Measurements from ENCODE around the gene PPFIBP2.

PPFIBP2 gene

GRCh38 chr11:7513234-7514098, at the start of gene PPFIBP2:
Gene PPFIBP2 (plus strand): TSS chr11:7513999. CDS start chr11:7549476, 35,477 bp downstream.
- peak within 1 kb of the TSS; percentile 61 to 77 for H3K9ac ChIP-seq (ENCODE audit: low read depth in 1 of 2, low read length in 2 of 2)
- H3K4me1 ChIP-seq (ENCODE audit: control insufficient read depth in 1 of 2, insufficient read depth in 2 of 2, low read length in 2 of 2) = peaks cover 39 to 40% of the 10 kb centered on the region in 2 donors
- peaks cover 0 to 2% of the 10 kb centered on the region in 2 donors for H3K36me3 ChIP-seq (ENCODE audit: control insufficient read depth in 1 of 2, insufficient read depth in 2 of 2, low read length in 2 of 2)
- H3K27ac ChIP-seq (ENCODE audit: low read depth, low read length) = peak within 1 kb of the TSS; percentile 82
- H3K4me3 ChIP-seq (ENCODE audit: low read depth in 1 of 2, low read length in 2 of 2) = peak within 1 kb of the TSS; percentile 85 to 96
- no peaks in the 10 kb centered on the region for H3K27me3 ChIP-seq (ENCODE audit: control insufficient read depth in 1 of 2, insufficient read depth in 2 of 2, low read length in 2 of 2)
- H3K9me3 ChIP-seq (ENCODE audit: control insufficient read depth in 1 of 2, low read length in 2 of 2) = no peaks in the 10 kb centered on the region

- H3K36me3 ChIP-seq (ENCODE audit: control insufficient read depth in 1 of 2, insufficient read depth in 2 of 2, low read length in 2 of 2) = no peaks in the 10 kb centered on the region
- H3K27me3 ChIP-seq (ENCODE audit: control insufficient read depth in 1 of 2, insufficient read depth in 2 of 2, low read length in 2 of 2) = no peaks in the 10 kb centered on the region
- H3K4me1 ChIP-seq (ENCODE audit: control insufficient read depth in 1 of 2, insufficient read depth in 2 of 2, low read length in 2 of 2) = no peaks in the 10 kb centered on the region
- H3K4me3 ChIP-seq (ENCODE audit: low read depth in 1 of 2, low read length in 2 of 2) = no peak overlapping the region
- H3K9me3 ChIP-seq (ENCODE audit: control insufficient read depth in 1 of 2, low read length in 2 of 2) = no peaks in the 10 kb centered on the region
- no peak overlapping the region for H3K27ac ChIP-seq (ENCODE audit: low read depth, low read length)
- no peak overlapping the region for H3K9ac ChIP-seq (ENCODE audit: low read depth in 1 of 2, low read length in 2 of 2)
These were observed 46.1 kb upstream of the PPFIBP2 start for GRCh38 chr11:7467652-7468051.

GRCh38 chr11:7469351-7469865, 44.4 kb upstream of the PPFIBP2 start:
- no peak overlapping the region for H3K9ac ChIP-seq (ENCODE audit: low read depth in 1 of 2, low read length in 2 of 2)
- H3K4me1 ChIP-seq (ENCODE audit: control insufficient read depth in 1 of 2, insufficient read depth in 2 of 2, low read length in 2 of 2) = no peaks in the 10 kb centered on the region
- no peaks in the 10 kb centered on the region for H3K36me3 ChIP-seq (ENCODE audit: control insufficient read depth in 1 of 2, insufficient read depth in 2 of 2, low read length in 2 of 2)
- no peak overlapping the region for H3K4me3 ChIP-seq (ENCODE audit: low read depth in 1 of 2, low read length in 2 of 2)
- no peaks in the 10 kb centered on the region for H3K9me3 ChIP-seq (ENCODE audit: control insufficient read depth in 1 of 2, low read length in 2 of 2)
- no peaks in the 10 kb centered on the region for H3K27me3 ChIP-seq (ENCODE audit: control insufficient read depth in 1 of 2, insufficient read depth in 2 of 2, low read length in 2 of 2)
- H3K27ac ChIP-seq (ENCODE audit: low read depth, low read length) = no peak overlapping the region

DNA sequence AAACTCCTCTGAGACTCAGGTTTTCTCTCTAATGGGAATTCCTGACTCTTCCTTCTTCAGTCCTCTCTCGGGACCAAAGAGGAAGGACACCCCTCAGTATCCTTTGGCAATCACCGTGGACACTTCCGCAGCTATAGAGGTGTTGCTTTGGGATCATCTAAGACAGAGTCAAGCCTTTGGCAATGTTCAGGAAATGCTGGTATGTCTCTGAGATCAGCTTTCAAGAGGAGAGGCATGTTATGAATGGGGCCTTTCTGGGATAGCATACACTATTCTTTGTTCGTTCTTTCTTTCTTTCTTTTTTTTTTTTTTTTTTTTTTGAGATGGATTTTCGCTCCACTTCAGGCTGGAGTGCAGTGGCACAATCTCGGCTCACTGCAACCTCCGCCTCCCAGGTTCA, 42.7 kb upstream of the PPFIBP2 start:
- Histone ChIP-seq H3K27ac (ENCODE audit: low read depth, low read length) (no peak overlapping the region), H3K4me3 (ENCODE audit: low read depth in 1 of 2, low read length in 2 of 2) (no peak overlapping the region), H3K9me3 (ENCODE audit: control insufficient read depth in 1 of 2, low read length in 2 of 2) (no peaks in the 10 kb centered on the region), H3K27me3 (ENCODE audit: control insufficient read depth in 1 of 2, insufficient read depth in 2 of 2, low read length in 2 of 2) (no peaks in the 10 kb centered on the region), H3K9ac (ENCODE audit: low read depth in 1 of 2, low read length in 2 of 2) (no peak overlapping the region), H3K36me3 (ENCODE audit: control insufficient read depth in 1 of 2, insufficient read depth in 2 of 2, low read length in 2 of 2) (no peaks in the 10 kb centered on the region), H3K4me1 (ENCODE audit: control insufficient read depth in 1 of 2, insufficient read depth in 2 of 2, low read length in 2 of 2) (no peaks in the 10 kb centered on the region)

DNA sequence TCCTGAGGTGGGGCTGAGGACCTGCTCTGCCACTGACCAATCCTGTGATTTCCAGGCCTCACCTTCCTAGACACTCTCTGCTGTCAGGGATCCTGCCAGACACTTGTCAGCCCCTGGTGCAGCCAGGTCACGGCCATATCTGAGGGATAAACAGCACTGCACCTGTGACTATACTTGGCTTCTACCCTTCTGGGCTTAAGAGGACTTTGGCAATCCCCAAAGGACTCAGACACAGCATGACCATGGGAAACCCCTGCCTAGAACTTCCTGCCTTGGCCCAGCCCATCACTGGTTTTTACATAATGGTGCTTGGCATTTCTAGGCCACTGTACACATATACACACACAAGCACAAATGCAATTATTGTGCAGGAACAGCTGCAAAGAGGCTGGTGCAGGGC, 40.1 kb upstream of the PPFIBP2 start:
- Histone ChIP-seq H3K27ac (ENCODE audit: low read depth, low read length) (no peak overlapping the region), H3K4me1 (ENCODE audit: control insufficient read depth in 1 of 2, insufficient read depth in 2 of 2, low read length in 2 of 2) (no peaks in the 10 kb centered on the region), H3K9ac (ENCODE audit: low read depth in 1 of 2, low read length in 2 of 2) (no peak overlapping the region), H3K9me3 (ENCODE audit: control insufficient read depth in 1 of 2, low read length in 2 of 2) (no peaks in the 10 kb centered on the region), H3K27me3 (ENCODE audit: control insufficient read depth in 1 of 2, insufficient read depth in 2 of 2, low read length in 2 of 2) (no peaks in the 10 kb centered on the region), H3K4me3 (ENCODE audit: low read depth in 1 of 2, low read length in 2 of 2) (no peak overlapping the region), H3K36me3 (ENCODE audit: control insufficient read depth in 1 of 2, insufficient read depth in 2 of 2, low read length in 2 of 2) (no peaks in the 10 kb centered on the region)

- H3K4me3 ChIP-seq (ENCODE audit: low read depth in 1 of 2, low read length in 2 of 2) = no peak overlapping the region
- H3K9ac ChIP-seq (ENCODE audit: low read depth in 1 of 2, low read length in 2 of 2) = no peak overlapping the region
- H3K9me3 ChIP-seq (ENCODE audit: control insufficient read depth in 1 of 2, low read length in 2 of 2) = no peaks in the 10 kb centered on the region
- H3K27ac ChIP-seq (ENCODE audit: low read depth, low read length) = no peak overlapping the region
- H3K36me3 ChIP-seq (ENCODE audit: control insufficient read depth in 1 of 2, insufficient read depth in 2 of 2, low read length in 2 of 2) = no peaks in the 10 kb centered on the region
- no peaks in the 10 kb centered on the region for H3K4me1 ChIP-seq (ENCODE audit: control insufficient read depth in 1 of 2, insufficient read depth in 2 of 2, low read length in 2 of 2)
- H3K27me3 ChIP-seq (ENCODE audit: control insufficient read depth in 1 of 2, insufficient read depth in 2 of 2, low read length in 2 of 2) = no peaks in the 10 kb centered on the region
These were observed 33.7 kb upstream of the PPFIBP2 start for GRCh38 chr11:7480113-7480512.

DNA sequence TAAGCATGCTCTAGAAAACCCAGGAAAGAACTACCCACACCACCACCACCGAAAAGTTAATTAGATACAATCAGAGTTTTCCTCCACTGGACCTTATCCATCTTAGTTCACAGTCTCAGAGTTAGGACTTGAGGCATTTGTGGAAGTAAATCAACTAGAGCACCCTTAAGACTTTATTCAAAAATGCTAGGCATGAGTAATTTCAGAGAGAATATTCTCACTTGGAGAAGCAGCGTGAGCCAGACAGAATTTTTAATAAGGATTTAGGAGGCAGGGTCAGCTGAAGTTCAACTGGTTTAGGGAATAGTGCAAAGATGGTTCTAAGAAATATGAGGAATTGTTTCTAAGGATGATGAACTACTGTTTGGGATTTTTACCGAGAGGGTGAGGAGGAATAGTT, 29.7 kb upstream of the PPFIBP2 start:
- Histone ChIP-seq H3K4me3 (ENCODE audit: low read depth in 1 of 2, low read length in 2 of 2) (no peak overlapping the region), H3K9me3 (ENCODE audit: control insufficient read depth in 1 of 2, low read length in 2 of 2) (no peaks in the 10 kb centered on the region), H3K36me3 (ENCODE audit: control insufficient read depth in 1 of 2, insufficient read depth in 2 of 2, low read length in 2 of 2) (no peaks in the 10 kb centered on the region), H3K27ac (ENCODE audit: low read depth, low read length) (no peak overlapping the region), H3K9ac (ENCODE audit: low read depth in 1 of 2, low read length in 2 of 2) (no peak overlapping the region), H3K4me1 (ENCODE audit: control insufficient read depth in 1 of 2, insufficient read depth in 2 of 2, low read length in 2 of 2) (no peaks in the 10 kb centered on the region), H3K27me3 (ENCODE audit: control insufficient read depth in 1 of 2, insufficient read depth in 2 of 2, low read length in 2 of 2) (no peaks in the 10 kb centered on the region)

GRCh38 chr11:7484645-7485044, 29.2 kb upstream of the PPFIBP2 start:
- no peaks in the 10 kb centered on the region for H3K4me1 ChIP-seq (ENCODE audit: control insufficient read depth in 1 of 2, insufficient read depth in 2 of 2, low read length in 2 of 2)
- H3K9ac ChIP-seq (ENCODE audit: low read depth in 1 of 2, low read length in 2 of 2) = no peak overlapping the region
- H3K9me3 ChIP-seq (ENCODE audit: control insufficient read depth in 1 of 2, low read length in 2 of 2) = no peaks in the 10 kb centered on the region
- H3K36me3 ChIP-seq (ENCODE audit: control insufficient read depth in 1 of 2, insufficient read depth in 2 of 2, low read length in 2 of 2) = no peaks in the 10 kb centered on the region
- H3K27me3 ChIP-seq (ENCODE audit: control insufficient read depth in 1 of 2, insufficient read depth in 2 of 2, low read length in 2 of 2) = no peaks in the 10 kb centered on the region
- H3K27ac ChIP-seq (ENCODE audit: low read depth, low read length) = no peak overlapping the region
- H3K4me3 ChIP-seq (ENCODE audit: low read depth in 1 of 2, low read length in 2 of 2) = no peak overlapping the region

DNA sequence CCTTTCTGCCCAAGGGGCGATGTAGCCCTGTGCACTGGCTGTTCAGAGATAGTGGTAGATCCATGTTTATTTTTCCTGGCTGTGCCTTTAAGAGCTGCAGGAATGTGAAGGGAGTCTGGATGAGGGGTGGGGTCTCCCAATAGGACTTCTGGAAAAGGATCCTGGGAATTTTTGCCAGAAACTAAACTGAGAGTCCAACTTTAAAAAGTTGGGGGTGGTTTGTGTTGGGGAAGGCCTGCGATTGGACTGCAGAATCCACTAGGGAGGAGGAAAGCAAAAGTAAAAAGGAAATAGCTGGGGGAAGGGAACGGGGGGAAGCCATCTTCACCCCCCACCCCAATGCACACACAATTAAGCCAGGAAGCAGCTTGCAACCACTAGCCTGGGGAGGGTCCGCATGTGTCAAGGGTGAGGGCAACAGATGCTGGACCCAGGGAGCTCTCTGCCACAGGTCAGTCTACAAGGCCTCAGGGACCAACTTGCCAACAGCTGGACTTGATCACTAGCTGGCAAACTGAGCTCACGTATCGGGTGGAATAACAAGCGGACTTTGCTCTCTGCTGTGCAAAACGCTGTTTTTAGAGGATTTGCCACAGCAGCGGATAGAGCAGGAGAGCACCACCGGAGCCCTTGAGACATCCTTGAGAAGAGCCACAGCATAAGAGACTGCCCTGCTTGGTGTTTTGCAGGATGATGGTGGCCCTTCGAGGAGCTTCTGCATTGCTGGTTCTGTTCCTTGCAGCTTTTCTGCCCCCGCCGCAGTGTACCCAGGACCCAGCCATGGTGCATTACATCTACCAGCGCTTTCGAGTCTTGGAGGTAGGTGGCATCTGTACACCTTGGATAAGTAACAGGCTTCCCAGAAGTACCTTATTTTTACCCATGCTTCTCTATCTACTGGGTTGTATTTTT, 28.4 kb upstream of the PPFIBP2 start, which contains the start of gene OLFML1:
TSS of gene OLFML1 (plus strand) at position 321 of the 912 bp plus-strand sequence. CDS start at position 691, 370 bp downstream.
- H3K36me3 ChIP-seq (ENCODE audit: control insufficient read depth in 1 of 2, insufficient read depth in 2 of 2, low read length in 2 of 2) = no peaks in the 10 kb centered on the region
- no peaks in the 10 kb centered on the region for H3K4me1 ChIP-seq (ENCODE audit: control insufficient read depth in 1 of 2, insufficient read depth in 2 of 2, low read length in 2 of 2)
- no peak within 1 kb of the TSS for H3K27ac ChIP-seq (ENCODE audit: low read depth, low read length)
- H3K4me3 ChIP-seq (ENCODE audit: low read depth in 1 of 2, low read length in 2 of 2) = peak within 1 kb of the TSS; percentile 45 to 65
- H3K27me3 ChIP-seq (ENCODE audit: control insufficient read depth in 1 of 2, insufficient read depth in 2 of 2, low read length in 2 of 2) = no peaks in the 10 kb centered on the region
- H3K9me3 ChIP-seq (ENCODE audit: control insufficient read depth in 1 of 2, low read length in 2 of 2) = no peaks in the 10 kb centered on the region
- H3K9ac ChIP-seq (ENCODE audit: low read depth in 1 of 2, low read length in 2 of 2) = peak within 1 kb of the TSS in 1 of 2 donors; percentile 4

Data from duodenal mucosa (tissue), 2 donors.